PC-3 (cell line): ENCODE data around the gene FLRT1. TPM values are rescaled to one million over a fixed set of nuclear protein-coding genes. Genes with fewer than 3 reads are reported as not detected.

Experiments
- ATAC-seq: fragments of 200-7000 bp; cut with Tn5 transposase; 2 replicates; pipeline ENCODE4 v1.9.1; 2020; ENCODE audit warnings: mild to moderate bottlenecking, moderate library complexity
- BruUV-seq: library from RNA; stranded (reverse); fragments of 400-500 nt; replicated peaks from 2 replicates; lab custom pipeline; 2021; lab: Mats Ljungman, UMichigan
- CTCF ChIA-PET: fragments of 300-600 bp; sonication (Branson Sonifier 250); formaldehyde crosslinking; loops from one replicate; lab custom pipeline; 2022; ENCODE audit warnings: antibody characterized with exemption; lab: Charles Lee
- POLR2A ChIA-PET: fragments of 300-600 bp; sonication (Branson Sonifier 250); formaldehyde crosslinking; loops from one replicate; lab custom pipeline; 2022; ENCODE audit warnings: antibody characterized with exemption; ENCODE audit not compliant: unreplicated experiment; lab: Charles Lee
- DNase-seq: peaks from one replicate; pipeline ENCODE4 v3.0.0-alpha.2; 2015
- H2AFZ ChIP-seq: fragments of 300-600 bp; sonication (generic); 2 replicates; pipeline ENCODE4 v1.6.0; 2016; ENCODE audit warnings: antibody characterized with exemption, low read length
- H3F3A ChIP-seq: fragments of 300-600 bp; sonication (generic); one replicate; pipeline ENCODE4 v1.6.0; 2017; ENCODE audit warnings: antibody characterized with exemption, low read length, control low read depth, mild to moderate bottlenecking; ENCODE audit not compliant: unreplicated experiment
- H3K27ac ChIP-seq: fragments of 300-600 bp; sonication (generic); 2 replicates; pipeline ENCODE4 v1.5.1; 2016; ENCODE audit warnings: mild to moderate bottlenecking, low read length
- H3K27me3 ChIP-seq: fragments of 300-600 bp; sonication (generic); 2 replicates; pipeline ENCODE4 v1.6.1; 2016; ENCODE audit warnings: low read length, mixed read lengths
- H3K36me3 ChIP-seq: fragments of 300-600 bp; sonication (generic); 2 replicates; pipeline ENCODE4 v1.6.1; 2016; ENCODE audit warnings: low read depth, mixed run types, low read length, mixed read lengths
- H3K4me1 ChIP-seq: fragments of 300-600 bp; sonication (generic); 2 replicates; pipeline ENCODE4 v1.5.1; 2016; ENCODE audit warnings: low read length; ENCODE audit not compliant: insufficient read depth
- H3K4me2 ChIP-seq: fragments of 300-600 bp; sonication (generic); 2 replicates; pipeline ENCODE4 v1.6.0; 2016; ENCODE audit warnings: low read length
- H3K4me3 ChIP-seq: fragments of 300-600 bp; sonication (generic); 2 replicates; pipeline ENCODE4 v1.5.1; 2016; ENCODE audit warnings: mild to moderate bottlenecking, low read length, mixed read lengths
- H3K79me2 ChIP-seq: fragments of 300-600 bp; sonication (generic); 2 replicates; pipeline ENCODE4 v1.6.1; 2017; ENCODE audit warnings: low read length, mixed read lengths
- H3K9ac ChIP-seq: fragments of 300-600 bp; sonication (generic); 2 replicates; pipeline ENCODE4 v1.6.0; 2016; ENCODE audit warnings: mild to moderate bottlenecking, low read length
- H3K9me2 ChIP-seq: fragments of 300-600 bp; sonication (generic); replicated peaks from 2 replicates; pipeline ENCODE4 v1.6.1; 2016; ENCODE audit warnings: mixed run types, low read length, mixed read lengths
- H3K9me3 ChIP-seq: fragments of 300-600 bp; sonication (generic); 2 replicates; pipeline ENCODE4 v1.6.1; 2016; ENCODE audit warnings: low read length, mixed read lengths
- H4K20me1 ChIP-seq: fragments of 300-600 bp; sonication (generic); 2 replicates; pipeline ENCODE4 v1.6.1; 2016; ENCODE audit warnings: low read length, mixed read lengths
- CTCF ChIP-seq: fragments of 300-600 bp; sonication (generic); conservative IDR thresholded peaks from 2 replicates; pipeline ENCODE4 v1.5.1; 2017; ENCODE audit warnings: antibody characterized with exemption, low read depth, mild to moderate bottlenecking, low read length
- EZH2 ChIP-seq: fragments of 300-600 bp; sonication (generic); IDR thresholded peaks from one replicate; pipeline ENCODE4 v1.6.1; 2017; ENCODE audit warnings: antibody characterized with exemption, mild to moderate bottlenecking, low read length; ENCODE audit not compliant: unreplicated experiment
- EZH2phosphoT487 ChIP-seq: fragments of 300-600 bp; sonication (generic); IDR thresholded peaks from 2 replicates; pipeline ENCODE4 v1.6.1; 2018; ENCODE audit warnings: mild to moderate bottlenecking, antibody characterized with exemption, low read length, borderline replicate concordance
- intact Hi-C: fragments of 100-400 bp; cut with micrococcal nuclease; formaldehyde crosslinking; loops from 2 replicates; pipeline ENCODE4 v1.9.0; 2023
- total RNA-seq: library from RNA; depleted of rRNA; stranded (reverse); fragments of >200 nt; gene quantifications from 2 replicates; pipeline ENCODE4 v1.2.3, GENCODE V29; 2014

Gene FLRT1
- total RNA-seq, 1 experiment from 2014 or later: not detected

- H4K20me1 ChIP-seq: no peaks in the 10 kb centered on the region
- H3K79me2 ChIP-seq: no peaks in the 10 kb centered on the region
- TF ChIP-seq CTCF: no peak
- TF ChIP-seq EZH2: no peak
- no peak for TF ChIP-seq EZH2phosphoT487
- no peaks in the 10 kb centered on the region for H3K9me3 ChIP-seq
- ChIA-PET POLR2A (interaction anchor here (0.6 kb wide), 1 partner anchor 1108 kb away, joined by 6 read pairs; no protein-coding TSS in a partner anchor), CTCF (no interaction called here)
- H2AFZ ChIP-seq: no peak overlapping the region
- H3F3A ChIP-seq: no peaks in the 10 kb centered on the region
- no peak overlapping the region for H3K9ac ChIP-seq
- no peaks in the 10 kb centered on the region for H3K9me2 ChIP-seq
- no peak overlapping the region for H3K27ac ChIP-seq
- H3K4me2 ChIP-seq: no peak overlapping the region
- intact Hi-C loops: no loop called here
- H3K27me3 ChIP-seq: no peaks in the 10 kb centered on the region
- H3K36me3 ChIP-seq: no peaks in the 10 kb centered on the region
- no peak overlapping the region for H3K4me3 ChIP-seq
- no TSS peak for BruUV-seq
- ATAC-seq (no peak), DNase-seq (no peak)
- no peaks in the 10 kb centered on the region for H3K4me1 ChIP-seq
Observed at GRCh38 chr11:64055077-64055476, 19.3 kb downstream of the FLRT1 start.

- ATAC-seq (no peak), DNase-seq (no peak)
- no peaks in the 10 kb centered on the region for H3K9me3 ChIP-seq
- no peak overlapping the region for H3K27ac ChIP-seq
- ChIA-PET CTCF (no interaction called here), POLR2A (no interaction called here)
- intact Hi-C loops: no loop called here
- no peaks in the 10 kb centered on the region for H3K4me1 ChIP-seq
- no peaks in the 10 kb centered on the region for H3K79me2 ChIP-seq
- H3K9ac ChIP-seq: no peak overlapping the region
- no peaks in the 10 kb centered on the region for H3K9me2 ChIP-seq
- H4K20me1 ChIP-seq: no peaks in the 10 kb centered on the region
- BruUV-seq: no TSS peak
- no peak overlapping the region for H3K4me2 ChIP-seq
- no peaks in the 10 kb centered on the region for H3F3A ChIP-seq
- H3K4me3 ChIP-seq: no peak overlapping the region
- no peaks in the 10 kb centered on the region for H3K36me3 ChIP-seq
- no peaks in the 10 kb centered on the region for H3K27me3 ChIP-seq
- TF ChIP-seq CTCF: no peak
- no peak for TF ChIP-seq EZH2phosphoT487
- TF ChIP-seq EZH2: no peak
- H2AFZ ChIP-seq: no peak overlapping the region
Observed at GRCh38 chr11:64056213-64056785, 20.6 kb downstream of the FLRT1 start.

DNA sequence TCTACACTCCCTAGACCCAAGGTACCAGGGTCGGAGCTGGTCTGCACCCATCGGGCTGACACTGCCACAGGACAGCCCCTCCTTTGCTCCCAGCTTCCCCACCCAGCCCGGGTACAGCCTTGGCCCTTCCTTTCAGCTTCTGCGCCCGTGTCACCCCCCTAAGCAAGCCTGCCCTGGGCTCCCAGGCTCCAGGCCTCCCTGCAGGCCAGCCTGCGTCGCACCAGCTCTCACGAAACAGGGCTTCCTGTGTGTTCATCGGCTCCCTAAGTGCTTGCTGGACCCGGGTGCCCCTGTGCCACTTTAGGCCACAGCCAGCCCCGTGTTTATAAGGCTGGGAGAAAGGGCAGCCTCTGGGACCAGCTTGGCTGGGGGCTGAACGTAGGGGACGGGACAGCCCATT is 21.1 kb downstream of the FLRT1 start:
- Histone ChIP-seq H3K9ac (no peak overlapping the region), H3K4me3 (no peak overlapping the region), H2AFZ (no peak overlapping the region), H3K36me3 (no peaks in the 10 kb centered on the region), H3K4me2 (no peak overlapping the region), H3K4me1 (no peaks in the 10 kb centered on the region), H3K9me3 (no peaks in the 10 kb centered on the region), H3K79me2 (no peaks in the 10 kb centered on the region), H3F3A (no peaks in the 10 kb centered on the region), H3K27ac (no peak overlapping the region), H4K20me1 (no peaks in the 10 kb centered on the region), H3K9me2 (no peaks in the 10 kb centered on the region), H3K27me3 (no peaks in the 10 kb centered on the region)
- no peak for TF ChIP-seq EZH2
- no peak for TF ChIP-seq CTCF
- TF ChIP-seq EZH2phosphoT487: no peak
- DNase-seq (no peak), ATAC-seq (no peak)
- POLR2A ChIA-PET: no interaction called here
- BruUV-seq: no TSS peak
- intact Hi-C loops: no loop called here
- CTCF ChIA-PET: no interaction called here
